ENCODE measurements around the gene BSDC1.
A peak's percentile ranks its signal among the peaks of the same experiment; 100 is the strongest.
"Not testable (repeated sequence)": the region's sequence is repeated elsewhere in the genome, so short reads cannot be mapped to it uniquely, and the experiment has no call there.

Gene BSDC1, protein sequence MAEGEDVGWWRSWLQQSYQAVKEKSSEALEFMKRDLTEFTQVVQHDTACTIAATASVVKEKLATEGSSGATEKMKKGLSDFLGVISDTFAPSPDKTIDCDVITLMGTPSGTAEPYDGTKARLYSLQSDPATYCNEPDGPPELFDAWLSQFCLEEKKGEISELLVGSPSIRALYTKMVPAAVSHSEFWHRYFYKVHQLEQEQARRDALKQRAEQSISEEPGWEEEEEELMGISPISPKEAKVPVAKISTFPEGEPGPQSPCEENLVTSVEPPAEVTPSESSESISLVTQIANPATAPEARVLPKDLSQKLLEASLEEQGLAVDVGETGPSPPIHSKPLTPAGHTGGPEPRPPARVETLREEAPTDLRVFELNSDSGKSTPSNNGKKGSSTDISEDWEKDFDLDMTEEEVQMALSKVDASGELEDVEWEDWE

DNA sequence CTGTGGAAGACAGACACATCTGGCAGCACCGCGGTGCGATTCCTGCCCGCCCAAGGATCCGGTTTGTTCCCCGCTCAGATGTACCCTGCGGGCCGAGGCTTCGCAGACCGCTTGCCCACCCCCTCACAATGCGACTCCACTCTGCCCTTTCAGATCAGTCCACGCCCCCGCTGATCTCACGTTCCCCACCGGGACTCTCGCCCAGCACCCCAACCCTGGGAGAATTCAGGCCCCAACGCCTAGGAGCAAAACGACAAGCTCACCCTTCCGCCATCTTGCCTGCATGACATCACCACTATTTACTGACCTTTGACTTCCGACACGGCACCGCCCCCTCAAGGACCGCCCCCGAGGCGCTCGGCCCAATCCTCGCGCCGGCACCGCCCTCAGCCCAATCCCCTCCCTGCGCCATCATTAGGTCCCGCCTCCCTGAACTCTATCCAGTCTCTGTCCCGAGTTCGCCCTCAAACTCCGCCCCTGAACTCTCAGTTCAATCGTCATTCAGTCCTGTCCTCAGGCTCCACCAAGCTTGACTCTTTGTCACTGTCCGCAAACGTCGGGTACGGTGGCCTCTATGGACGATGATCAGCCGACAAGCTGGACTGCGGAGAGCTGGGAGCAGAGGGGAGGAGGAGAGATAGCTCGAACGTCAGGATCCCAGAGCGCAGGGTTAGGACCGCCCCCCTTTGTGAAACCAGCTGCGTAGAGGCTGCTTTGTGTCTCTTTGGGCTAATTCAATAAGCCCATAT, at the start of gene BSDC1:
Gene BSDC1, minus strand, starts transcription at position 301 of the 749 bp plus-strand sequence. Its CDS starts 27 bp downstream, at position 274.
- peaks cover 4% of the 10 kb centered on the region for H3K36me3 ChIP-seq (ENCODE audit: control insufficient read depth, insufficient read depth, low read length)
- peak within 1 kb of the TSS; percentile 91 for H3K4me3 ChIP-seq (replicated peaks; ENCODE audit: low read depth, low read length)
- TF ChIP-seq, protein P1, sequence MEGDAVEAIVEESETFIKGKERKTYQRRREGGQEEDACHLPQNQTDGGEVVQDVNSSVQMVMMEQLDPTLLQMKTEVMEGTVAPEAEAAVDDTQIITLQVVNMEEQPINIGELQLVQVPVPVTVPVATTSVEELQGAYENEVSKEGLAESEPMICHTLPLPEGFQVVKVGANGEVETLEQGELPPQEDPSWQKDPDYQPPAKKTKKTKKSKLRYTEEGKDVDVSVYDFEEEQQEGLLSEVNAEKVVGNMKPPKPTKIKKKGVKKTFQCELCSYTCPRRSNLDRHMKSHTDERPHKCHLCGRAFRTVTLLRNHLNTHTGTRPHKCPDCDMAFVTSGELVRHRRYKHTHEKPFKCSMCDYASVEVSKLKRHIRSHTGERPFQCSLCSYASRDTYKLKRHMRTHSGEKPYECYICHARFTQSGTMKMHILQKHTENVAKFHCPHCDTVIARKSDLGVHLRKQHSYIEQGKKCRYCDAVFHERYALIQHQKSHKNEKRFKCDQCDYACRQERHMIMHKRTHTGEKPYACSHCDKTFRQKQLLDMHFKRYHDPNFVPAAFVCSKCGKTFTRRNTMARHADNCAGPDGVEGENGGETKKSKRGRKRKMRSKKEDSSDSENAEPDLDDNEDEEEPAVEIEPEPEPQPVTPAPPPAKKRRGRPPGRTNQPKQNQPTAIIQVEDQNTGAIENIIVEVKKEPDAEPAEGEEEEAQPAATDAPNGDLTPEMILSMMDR (IDR thresholded peaks at IDR 0.05; ENCODE audit: insufficient read depth, low read length, poor library complexity, severe bottlenecking) = no peak
- DNase-seq (ENCODE audit: extremely low read depth, insufficient read length) = peak; percentile 98
- no peaks in the 10 kb centered on the region for H3K27me3 ChIP-seq (replicated peaks; ENCODE audit: control insufficient read depth, insufficient read depth, low read length)

DNA sequence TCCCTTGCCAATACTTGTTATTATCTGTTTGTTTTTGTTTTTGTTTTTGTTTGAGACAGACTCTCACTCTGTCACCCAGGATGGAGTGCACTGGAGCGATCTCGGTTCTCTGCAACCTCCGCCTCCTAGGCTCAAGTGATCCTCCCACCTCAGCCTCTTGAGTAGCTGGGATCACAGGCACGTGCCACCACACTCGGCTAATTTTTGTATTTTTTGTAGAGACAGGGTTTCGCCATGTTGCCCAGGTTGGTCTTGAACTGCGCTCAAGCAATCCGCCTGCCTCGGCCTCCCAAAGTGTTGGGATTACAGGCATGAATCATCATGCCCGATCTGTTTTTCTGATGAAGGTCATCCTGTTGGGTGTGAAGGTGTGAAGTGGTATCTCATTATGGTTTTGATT, 47.2 kb upstream of the BSDC1 start:
- H3K4me3 ChIP-seq (replicated peaks; ENCODE audit: low read depth, low read length); H3K27me3 ChIP-seq (replicated peaks; ENCODE audit: control insufficient read depth, insufficient read depth, low read length); H3K36me3 ChIP-seq (ENCODE audit: control insufficient read depth, insufficient read depth, low read length); DNase-seq (ENCODE audit: extremely low read depth, insufficient read length): not testable (repeated sequence)

DNA sequence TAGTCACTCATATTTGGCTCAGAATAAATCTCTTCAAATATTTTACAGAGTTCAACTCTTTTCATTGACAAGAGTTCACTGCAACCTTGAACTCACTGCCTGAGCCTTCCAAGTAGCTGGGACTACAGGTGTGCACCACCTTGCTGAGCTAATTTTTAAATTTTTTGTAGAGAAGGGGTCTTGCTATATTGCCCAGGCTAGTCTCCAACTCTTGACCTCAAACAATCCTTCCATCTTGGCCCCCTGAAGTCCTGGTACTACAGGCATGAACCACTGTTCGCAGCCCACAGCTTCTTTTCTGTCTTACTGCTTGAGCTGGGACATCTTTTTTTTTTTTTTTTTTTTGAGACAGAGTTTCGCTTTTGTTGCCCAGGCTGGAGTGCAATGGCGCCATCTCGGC, 44.5 kb upstream of the BSDC1 start:
- not testable (repeated sequence) for DNase-seq (ENCODE audit: extremely low read depth, insufficient read length); H3K4me3 ChIP-seq (replicated peaks; ENCODE audit: low read depth, low read length); H3K36me3 ChIP-seq (ENCODE audit: control insufficient read depth, insufficient read depth, low read length); H3K27me3 ChIP-seq (replicated peaks; ENCODE audit: control insufficient read depth, insufficient read depth, low read length)

DNA sequence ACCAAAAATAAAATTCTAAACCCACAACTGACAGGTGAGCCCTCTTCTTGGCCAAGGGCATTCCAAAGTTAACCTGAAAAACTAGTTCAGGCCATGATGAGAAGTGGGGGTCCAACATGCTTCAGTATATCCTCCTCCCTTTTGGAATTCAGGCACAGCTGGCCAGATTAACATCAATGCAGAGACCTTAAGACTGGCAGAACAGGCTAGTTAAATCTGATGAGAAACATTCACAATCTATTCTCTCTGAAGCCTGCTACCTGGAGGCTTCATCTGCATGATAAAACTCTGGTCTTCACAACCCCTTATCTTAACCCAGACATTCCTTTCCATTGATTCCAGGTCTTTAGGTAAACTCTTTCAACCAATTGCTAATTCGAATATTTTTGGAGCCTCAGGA, 43.9 kb upstream of the BSDC1 start:
- Histone ChIP-seq H3K4me3 (replicated peaks; ENCODE audit: low read depth, low read length) (no peak overlapping the region), H3K36me3 (ENCODE audit: control insufficient read depth, insufficient read depth, low read length) (no peaks in the 10 kb centered on the region), H3K27me3 (replicated peaks; ENCODE audit: control insufficient read depth, insufficient read depth, low read length) (no peaks in the 10 kb centered on the region)
- TF ChIP-seq, protein P1 (IDR thresholded peaks at IDR 0.05; ENCODE audit: insufficient read depth, low read length, poor library complexity, severe bottlenecking) = no peak
- no peak for DNase-seq (ENCODE audit: extremely low read depth, insufficient read length)

DNA sequence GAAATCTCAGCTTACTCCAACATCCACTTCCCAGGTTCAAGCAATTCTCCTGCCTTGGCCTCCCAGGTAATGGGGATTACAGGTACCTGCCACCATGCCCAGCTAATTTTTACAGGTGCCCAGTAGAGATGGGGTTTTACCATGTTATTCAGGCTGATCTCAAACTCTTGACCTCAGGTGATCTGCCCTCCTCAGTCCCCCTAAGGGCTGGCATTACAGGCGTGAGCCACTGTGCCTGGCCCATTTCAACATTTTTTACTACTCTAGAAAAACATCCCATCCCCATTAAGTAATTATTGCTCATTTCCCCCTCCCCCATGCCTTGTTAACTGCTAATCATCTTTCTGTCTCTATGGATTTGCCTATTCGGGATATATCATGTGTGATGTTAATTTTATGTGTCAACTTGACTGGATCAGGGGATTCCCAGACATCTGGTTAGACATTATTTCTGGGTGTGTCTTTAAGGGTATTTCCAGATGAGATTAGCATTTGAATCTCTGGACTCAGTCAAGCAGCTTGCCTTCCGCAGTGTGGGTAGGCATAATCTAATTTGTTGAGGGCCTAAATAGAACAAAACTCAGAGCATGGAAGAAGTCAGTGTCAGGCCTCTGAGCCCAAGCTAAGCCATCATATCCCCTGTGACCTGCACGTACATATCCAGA, 37.6 kb upstream of the BSDC1 start:
- Histone ChIP-seq H3K36me3 (ENCODE audit: control insufficient read depth, insufficient read depth, low read length) (no peaks in the 10 kb centered on the region), H3K4me3 (replicated peaks; ENCODE audit: low read depth, low read length) (no peak overlapping the region), H3K27me3 (replicated peaks; ENCODE audit: control insufficient read depth, insufficient read depth, low read length) (no peaks in the 10 kb centered on the region)
- DNase-seq (ENCODE audit: extremely low read depth, insufficient read length) = peak; percentile 46
- TF ChIP-seq, protein P1 (IDR thresholded peaks at IDR 0.05; ENCODE audit: insufficient read depth, low read length, poor library complexity, severe bottlenecking) = no peak

DNA sequence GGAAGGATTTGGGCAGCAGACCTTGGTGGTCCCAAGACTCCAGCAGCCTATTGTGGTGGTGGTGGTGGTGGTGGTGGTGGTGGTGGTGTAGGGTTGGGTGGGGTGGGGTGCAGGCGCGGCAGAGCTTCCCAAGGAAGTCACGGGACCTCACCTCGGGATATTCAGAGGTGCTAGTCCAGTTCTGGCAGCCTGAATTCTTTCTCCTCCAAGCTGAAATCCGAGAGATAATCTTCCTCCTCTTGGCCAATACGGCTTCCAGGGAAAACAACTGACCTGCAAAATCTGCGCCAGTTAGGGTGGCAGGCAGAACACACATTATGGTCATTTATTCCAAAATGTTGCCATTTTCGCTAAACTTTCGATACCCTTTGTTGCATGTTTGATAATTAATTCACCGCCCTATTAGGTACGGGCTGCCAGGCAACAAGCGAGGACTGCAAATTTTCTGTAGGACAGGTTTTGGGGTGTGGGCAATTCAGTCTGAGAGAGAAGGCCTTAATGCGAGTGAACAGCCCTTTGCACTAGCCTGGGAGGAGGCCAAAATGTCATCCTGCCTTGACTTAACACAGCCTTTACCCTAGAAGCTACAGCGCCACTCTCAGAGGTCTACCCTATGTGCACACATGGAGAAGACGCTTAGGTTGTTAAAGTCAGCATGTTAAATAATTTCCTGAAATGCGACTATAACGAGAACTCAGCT, 33.2 kb upstream of the BSDC1 start:
- Histone ChIP-seq H3K36me3 (ENCODE audit: control insufficient read depth, insufficient read depth, low read length) (no peaks in the 10 kb centered on the region), H3K27me3 (replicated peaks; ENCODE audit: control insufficient read depth, insufficient read depth, low read length) (no peaks in the 10 kb centered on the region), H3K4me3 (replicated peaks; ENCODE audit: low read depth, low read length) (no peak overlapping the region)
- TF ChIP-seq, protein P1 (IDR thresholded peaks at IDR 0.05; ENCODE audit: insufficient read depth, low read length, poor library complexity, severe bottlenecking) = no peak
- DNase-seq (ENCODE audit: extremely low read depth, insufficient read length) = no peak

Data from GM06990 (cell line).